Small intestine (tissue), 7 donors: ENCODE measurements around the gene RAD1. TPM values are rescaled to one million over a fixed set of nuclear protein-coding genes. Genes with fewer than 3 reads are reported as not detected.

Source experiments
- DNase-seq, 2 donors: peaks; one replicate each; pipeline versions ENCODE4 v3.0.0 to v3.0.0-alpha.2; 2013
- FAIRE-seq: peaks from 2 replicates; lab custom pipeline; 2012; peaks lifted over from hg19 to GRCh38; lab: Jason Lieb, UNC
- H3K27ac ChIP-seq, 3 donors: one replicate each; pipeline ENCODE4 v1.5.1; 2013; ENCODE audit warnings: low read length in 2 of 3, mild to moderate bottlenecking in 2 of 3, control low read depth in 1 of 3, inconsistent platforms in 1 of 3, low read depth in 1 of 3, moderate library complexity in 1 of 3
- H3K27me3 ChIP-seq, 3 donors: one replicate each; pipeline ENCODE4 v1.6.1; 2013; ENCODE audit warnings: low read length in 3 of 3, inconsistent platforms in 1 of 3; ENCODE audit not compliant: control insufficient read depth in 3 of 3, insufficient read depth in 3 of 3
- H3K36me3 ChIP-seq, 3 donors: one replicate each; pipeline ENCODE4 v1.6.1; 2013; ENCODE audit warnings: low read length in 3 of 3, inconsistent platforms in 1 of 3, low read depth in 1 of 3, mild to moderate bottlenecking in 1 of 3, moderate library complexity in 1 of 3; ENCODE audit not compliant: control insufficient read depth in 3 of 3, insufficient read depth in 2 of 3
- H3K4me1 ChIP-seq, 3 donors: one replicate each; pipeline ENCODE4 v1.6.1; 2013; ENCODE audit warnings: low read length in 2 of 3, inconsistent platforms in 1 of 3, low read depth in 1 of 3, mild to moderate bottlenecking in 1 of 3, moderate library complexity in 1 of 3; ENCODE audit not compliant: control insufficient read depth in 3 of 3, insufficient read depth in 2 of 3
- H3K4me3 ChIP-seq, 3 donors: one replicate each; pipeline ENCODE4 v1.5.1; 2013; ENCODE audit warnings: low read length in 3 of 3, control low read depth in 1 of 3, inconsistent platforms in 1 of 3, low read depth in 1 of 3, mild to moderate bottlenecking in 1 of 3, moderate library complexity in 1 of 3
- H3K9me3 ChIP-seq, 2 donors: one replicate each; pipeline ENCODE4 v1.6.1; 2013; ENCODE audit warnings: low read depth in 1 of 2, low read length in 1 of 2; ENCODE audit not compliant: control insufficient read depth in 2 of 2, insufficient read depth in 1 of 2
- WGBS, 3 donors: extraction: QIAGEN DNeasy Blood & Tissue Kit; methylation state at CpG; one replicate each; pipeline ENCODE4 v1.1.7; 2013; 5-methylcytosine and 5-hydroxymethylcytosine counted together
- polyA plus RNA-seq, 4 donors: library from polyadenylated mRNA; stranded (reverse) in 3 of 4; unstranded in 1 of 4; fragments of 200-250 nt in 3 of 4; fragments of 120-200 nt in 1 of 4; gene quantifications; one replicate each; pipeline versions ENCODE4 v1.2.1 to v1.2.3, GENCODE V29; 2013
- donor health status: healthy with polysubstance abuse.
- donor health status: control.
- donor health status: control.
- donor health status: Bipolar disorder and iron deficiency.
- donor health status: healthy.

RAD1 gene
- polyA plus RNA-seq, 4 donors: 9.6 to 23.6 (median 13.2) TPM

DNA sequence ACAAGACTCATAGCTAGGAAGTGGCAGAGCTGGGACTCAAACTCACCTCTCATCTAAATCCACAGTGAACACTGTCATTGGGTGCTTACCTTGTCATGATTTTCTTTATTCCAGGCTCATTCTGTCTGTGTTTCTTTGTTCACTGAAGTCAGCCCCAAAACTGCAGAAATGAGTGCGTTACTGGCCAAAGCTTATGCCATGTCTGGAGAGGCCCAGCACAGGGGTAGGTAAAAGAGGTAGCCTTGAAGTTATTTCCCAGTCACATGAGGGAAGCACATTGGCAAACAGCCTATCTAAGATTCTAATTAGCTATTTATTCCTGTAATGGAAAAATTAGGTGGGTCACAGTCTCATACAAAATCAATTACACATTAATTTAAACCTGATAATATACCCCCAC, 46.5 kb downstream of the RAD1 start:
- Histone ChIP-seq H3K36me3 (no peaks in the 10 kb centered on the region), H3K4me1 (peaks cover 0 to 7% (median 2%) of the 10 kb centered on the region in 3 donors), H3K9me3 (no peaks in the 10 kb centered on the region), H3K4me3 (no peak overlapping the region), H3K27me3 (no peaks in the 10 kb centered on the region), H3K27ac (peak overlapping the region in 1 of 3 donors; percentile 11)
- WGBS, 3 donors: 57 to 72% (median 71%) methylated on average over 1 of the region's 1 CpG
- FAIRE-seq (no peak), DNase-seq (peak in 1 of 2 donors; percentile 44)

DNA sequence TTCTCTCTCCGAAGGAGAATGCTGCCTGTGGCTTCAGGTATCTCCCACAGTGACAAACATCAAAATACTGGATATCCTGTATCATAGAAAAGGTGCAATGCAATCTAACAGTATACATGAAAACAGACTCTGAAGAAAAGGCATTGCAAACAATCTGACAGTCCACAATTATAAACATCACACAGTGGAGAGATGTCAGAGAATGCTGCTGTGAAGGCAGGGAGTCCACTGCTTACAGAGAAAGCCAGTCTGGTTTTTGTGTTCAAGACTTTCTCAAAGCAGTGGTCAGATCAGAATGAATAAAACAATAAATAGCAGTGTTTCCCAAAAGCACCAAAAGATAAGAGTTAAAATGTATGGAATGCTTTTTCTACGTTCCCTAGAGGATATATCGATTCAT, 47.6 kb downstream of the RAD1 start:
- whole genome bisulfite sequencing, 3 donors: 66 to 78% (median 74%) methylated on average over 3 of the region's 3 CpGs
- H3K36me3 ChIP-seq: no peaks in the 10 kb centered on the region
- H3K9me3 ChIP-seq: no peaks in the 10 kb centered on the region
- peak in 1 of 2 donors; percentile 7 for DNase-seq
- no peak for FAIRE-seq
- H3K27me3 ChIP-seq: no peaks in the 10 kb centered on the region
- no peak overlapping the region for H3K4me3 ChIP-seq
- H3K27ac ChIP-seq: peak overlapping the region in 1 of 3 donors; percentile 16
- peaks cover 0 to 7% (median 2%) of the 10 kb centered on the region in 3 donors for H3K4me1 ChIP-seq

DNA sequence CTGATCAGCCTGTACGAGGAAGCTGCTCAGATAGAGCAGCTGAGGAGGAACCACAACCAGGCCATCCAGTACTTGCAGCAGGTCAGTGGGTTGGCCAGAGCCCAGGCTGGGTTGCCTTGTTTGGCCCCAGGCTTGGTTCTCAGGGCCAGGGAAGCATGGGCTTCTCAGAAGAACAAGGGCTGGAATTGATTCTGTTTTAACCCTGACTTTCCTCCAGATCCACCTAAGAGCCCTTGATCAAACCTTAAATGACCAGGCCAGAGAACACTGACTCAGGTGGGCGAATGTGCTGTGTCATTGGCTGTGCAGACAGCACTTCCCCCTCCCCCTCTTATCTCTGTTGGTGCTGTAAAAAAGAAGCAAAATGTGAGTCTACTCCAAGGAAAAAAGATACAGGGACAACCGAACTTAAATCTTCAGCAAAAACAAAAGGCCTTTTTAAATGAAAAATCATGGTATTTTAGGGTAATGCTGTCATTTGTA, 48.3 kb downstream of the RAD1 start:
- H3K36me3 ChIP-seq: no peaks in the 10 kb centered on the region
- FAIRE-seq: no peak
- DNase-seq: peak in 1 of 2 donors; percentile 31

DNA sequence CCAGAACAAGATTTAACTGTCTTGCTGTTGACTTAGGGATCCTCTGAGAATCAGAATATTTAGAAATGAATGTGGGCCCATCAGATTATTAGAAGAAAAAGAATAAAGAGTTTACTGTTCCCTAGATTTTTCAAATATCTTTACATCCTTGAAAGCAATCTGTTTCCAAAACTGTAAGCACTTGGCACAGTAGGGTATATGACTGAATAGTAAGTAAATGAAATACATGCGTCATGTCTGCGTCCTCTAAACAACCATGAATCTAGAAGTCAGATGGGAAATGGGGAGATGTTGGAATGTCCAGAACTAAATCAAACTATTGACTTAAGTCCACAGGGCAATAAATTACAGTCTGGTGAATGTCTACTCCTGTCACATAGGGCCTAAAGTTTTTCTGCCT, 50.2 kb downstream of the RAD1 start:
- no peak overlapping the region for H3K4me3 ChIP-seq
- FAIRE-seq (no peak), DNase-seq (no peak)
- H3K4me1 ChIP-seq: peaks cover 0 to 7% (median 2%) of the 10 kb centered on the region in 3 donors
- H3K36me3 ChIP-seq: no peaks in the 10 kb centered on the region
- no peaks in the 10 kb centered on the region for H3K9me3 ChIP-seq
- H3K27me3 ChIP-seq: no peaks in the 10 kb centered on the region
- WGBS, 3 donors: 91 to 97% (median 95%) methylated on average over 2 of the region's 2 CpGs
- no peak overlapping the region for H3K27ac ChIP-seq

More for the DNA sequence above, 48.3 kb downstream of the RAD1 start:
- Histone ChIP-seq H3K27me3 (no peaks in the 10 kb centered on the region), H3K9me3 (no peaks in the 10 kb centered on the region), H3K27ac (no peak overlapping the region), H3K4me3 (no peak overlapping the region), H3K4me1 (peaks cover 0 to 7% (median 2%) of the 10 kb centered on the region in 3 donors)
- WGBS, 3 donors: 44 to 70% (median 52%) methylated on average over 3 of the region's 3 CpGs

DNA sequence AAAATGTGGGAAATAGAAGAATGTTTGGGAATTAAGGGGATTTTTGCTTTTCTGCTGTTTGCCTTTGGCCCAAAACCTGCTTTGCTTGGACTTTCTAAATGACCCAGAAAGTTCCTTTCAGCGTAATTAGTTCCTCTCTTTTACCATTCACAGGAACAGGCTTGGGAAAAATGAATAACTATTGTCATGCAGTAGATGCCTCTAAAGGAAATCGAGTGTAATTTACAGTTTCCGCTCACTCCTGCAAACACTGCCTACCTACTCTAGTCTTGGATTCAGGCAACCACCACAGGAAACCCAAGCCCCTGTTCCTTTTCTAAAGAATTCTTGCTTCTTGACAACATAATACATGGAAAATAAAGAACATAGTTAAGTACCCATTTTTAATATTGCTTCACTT, 51.4 kb downstream of the RAD1 start:
- FAIRE-seq (no peak), DNase-seq (no peak)
- H3K36me3 ChIP-seq: no peaks in the 10 kb centered on the region
- WGBS, 3 donors: 63 to 85% (median 76%) methylated on average over 3 of the region's 3 CpGs
- H3K4me1 ChIP-seq: peaks cover 0 to 7% (median 2%) of the 10 kb centered on the region in 3 donors
- no peaks in the 10 kb centered on the region for H3K27me3 ChIP-seq
- H3K9me3 ChIP-seq: no peaks in the 10 kb centered on the region
- H3K27ac ChIP-seq: no peak overlapping the region
- no peak overlapping the region for H3K4me3 ChIP-seq

DNA sequence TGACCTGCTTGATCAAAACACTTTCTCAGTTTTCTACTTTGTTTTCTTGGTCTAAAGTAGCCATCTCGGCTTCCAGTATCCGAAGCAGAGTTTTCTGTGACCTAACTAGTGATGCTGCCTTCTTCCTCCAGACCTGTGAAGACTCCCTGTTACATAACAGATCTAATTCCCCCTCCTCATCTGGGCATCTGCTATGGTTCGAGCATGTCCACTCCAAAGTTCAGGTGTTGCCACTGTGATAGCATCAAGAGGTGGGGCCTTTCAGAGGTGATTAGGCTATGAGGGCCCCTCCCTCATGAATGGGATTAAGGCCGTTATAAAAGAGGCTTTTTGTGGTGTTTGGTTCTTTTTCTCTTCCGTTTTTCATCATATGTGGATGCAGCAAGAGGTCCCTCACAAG, 56.1 kb downstream of the RAD1 start:
- H3K4me1 ChIP-seq: no peaks in the 10 kb centered on the region
- no peaks in the 10 kb centered on the region for H3K9me3 ChIP-seq
- H3K36me3 ChIP-seq: no peaks in the 10 kb centered on the region
- FAIRE-seq (no peak), DNase-seq (peak in 1 of 2 donors; percentile 10)
- no peak overlapping the region for H3K27ac ChIP-seq
- WGBS, 3 donors: 45 to 57% (median 54%) methylated on average over 4 to 5 of the region's 5 CpGs
- H3K27me3 ChIP-seq: no peaks in the 10 kb centered on the region
- no peak overlapping the region for H3K4me3 ChIP-seq

DNA sequence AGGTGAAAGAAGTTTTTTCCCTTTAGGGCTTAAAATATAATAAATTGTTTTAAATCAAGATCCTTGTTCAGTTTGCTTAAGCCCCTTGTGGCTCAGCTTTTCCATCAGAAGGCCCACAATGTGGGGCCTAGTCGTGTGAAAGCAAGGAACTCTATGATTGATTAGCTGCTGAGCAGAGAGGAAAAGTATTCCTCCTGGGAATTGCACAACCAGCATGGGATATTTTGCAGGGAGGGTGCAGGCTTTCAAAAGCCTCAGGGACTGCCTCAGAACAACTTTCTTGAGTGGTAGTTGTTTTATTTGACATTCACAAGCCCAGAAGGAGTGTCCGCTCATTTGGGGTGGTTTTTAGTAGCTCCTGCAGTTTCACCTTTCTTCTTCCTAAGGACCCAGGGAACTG, 56.5 kb downstream of the RAD1 start:
- H3K27ac ChIP-seq: no peak overlapping the region
- H3K36me3 ChIP-seq: no peaks in the 10 kb centered on the region
- WGBS, 3 donors: 58 to 85% (median 81%) methylated on average over 2 of the region's 2 CpGs
- H3K9me3 ChIP-seq: no peaks in the 10 kb centered on the region
- DNase-seq (no peak), FAIRE-seq (no peak)
- H3K4me1 ChIP-seq: no peaks in the 10 kb centered on the region
- H3K27me3 ChIP-seq: no peaks in the 10 kb centered on the region
- H3K4me3 ChIP-seq: no peak overlapping the region

- H3K27me3 ChIP-seq: no peaks in the 10 kb centered on the region
- H3K4me3 ChIP-seq: no peak overlapping the region
- FAIRE-seq (no peak), DNase-seq (no peak)
- H3K27ac ChIP-seq: no peak overlapping the region
- H3K36me3 ChIP-seq: no peaks in the 10 kb centered on the region
- no peaks in the 10 kb centered on the region for H3K4me1 ChIP-seq
- 77 to 92% (median 89%) methylated on average over 1 of the region's 1 CpG for WGBS, 3 donors
- H3K9me3 ChIP-seq: no peaks in the 10 kb centered on the region
These were observed 57.4 kb downstream of the RAD1 start for GRCh38 chr5:34857894-34858293.

DNA sequence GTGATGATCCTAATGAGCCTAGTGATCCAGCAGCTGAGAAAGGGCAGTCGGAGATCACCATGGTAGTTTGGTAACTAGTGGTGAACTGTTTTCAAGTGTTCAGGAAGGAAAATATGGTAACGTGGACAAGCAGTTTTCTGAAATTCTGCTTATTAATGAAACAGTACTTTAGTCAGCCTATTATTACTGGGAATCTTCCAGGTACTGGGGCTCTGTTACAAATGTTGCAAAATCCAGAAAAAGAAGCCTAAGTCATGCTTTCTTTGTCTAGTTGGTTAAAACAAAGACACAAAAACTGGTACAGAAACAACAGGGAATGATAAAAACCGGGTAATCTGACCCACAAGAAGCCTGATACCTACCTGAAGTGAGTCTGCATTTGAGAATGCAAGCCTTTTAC, 58.1 kb downstream of the RAD1 start:
- H3K36me3 ChIP-seq: no peaks in the 10 kb centered on the region
- DNase-seq (no peak), FAIRE-seq (no peak)
- H3K27ac ChIP-seq: no peak overlapping the region
- 82 to 87% (median 85%) methylated on average over 3 of the region's 3 CpGs for WGBS, 3 donors
- no peaks in the 10 kb centered on the region for H3K9me3 ChIP-seq
- H3K4me3 ChIP-seq: no peak overlapping the region
- H3K27me3 ChIP-seq: no peaks in the 10 kb centered on the region
- no peaks in the 10 kb centered on the region for H3K4me1 ChIP-seq
